Spleen (tissue), 11 donors: ENCODE data around the gene RAB7A. TPM values are rescaled to one million over a fixed set of nuclear protein-coding genes. Genes with fewer than 3 reads are reported as not detected.

Source experiments
- DNase-seq: peaks from one replicate; pipeline ENCODE4 v3.0.0-alpha.2; 2020
- H3K27ac ChIP-seq, 8 donors: fragments of 200-600 bp; sonication (generic) in 7 of 8; 1 replicate in 4 of 8; 2 replicates in 4 of 8; pipeline versions ENCODE4 v1.5.0 to v1.8.0; 2016 to 2021; ENCODE audit warnings: inconsistent platforms in 4 of 8, mild to moderate bottlenecking in 4 of 8, moderate library complexity in 1 of 8
- H3K27me3 ChIP-seq, 7 donors: fragments of 200-600 bp; sonication (generic) in 6 of 7; replicated peaks in 1 of 7; 1 replicate in 4 of 7; 2 replicates in 3 of 7; pipeline versions ENCODE4 v1.5.0 to v1.8.0; 2016 to 2021; ENCODE audit warnings: inconsistent platforms in 3 of 7, mild to moderate bottlenecking in 1 of 7
- H3K36me3 ChIP-seq, 6 donors: fragments of 200-600 bp; sonication (generic) in 5 of 6; 1 replicate in 4 of 6; 2 replicates in 2 of 6; pipeline versions ENCODE4 v1.5.0 to v1.8.0; 2016 to 2021; ENCODE audit warnings: inconsistent platforms in 2 of 6
- H3K4me1 ChIP-seq, 6 donors: fragments of 200-600 bp; sonication (generic) in 5 of 6; 1 replicate in 3 of 6; 2 replicates in 3 of 6; pipeline versions ENCODE4 v1.5.0 to v1.8.0; 2016 to 2021; ENCODE audit warnings: inconsistent platforms in 3 of 6
- H3K4me3 ChIP-seq, 8 donors: fragments of 200-600 bp; sonication (generic) in 7 of 8; 1 replicate in 4 of 8; 2 replicates in 4 of 8; pipeline versions ENCODE4 v1.5.0 to v1.8.0; 2016 to 2021; ENCODE audit warnings: inconsistent platforms in 4 of 8, mild to moderate bottlenecking in 4 of 8, moderate library complexity in 2 of 8
- H3K9me3 ChIP-seq, 8 donors: fragments of 200-600 bp; sonication (generic) in 7 of 8; 1 replicate in 4 of 8; 2 replicates in 4 of 8; pipeline versions ENCODE4 v1.5.0 to v1.8.0; 2016 to 2021; ENCODE audit warnings: inconsistent platforms in 4 of 8
- CTCF ChIP-seq, 11 experiments: fragments of 200-600 bp in 7 of 11; fragments of 450-650 bp in 4 of 11; sonication (generic) in 4 of 11; IDR thresholded peaks in 8 of 11; conservative IDR thresholded peaks in 3 of 11; 1 replicate in 7 of 11; 2 replicates in 4 of 11; pipeline versions ENCODE4 v1.4.0 to v1.8.0; 2016 to 2021; ENCODE audit warnings: antibody characterized with exemption in 11 of 11, inconsistent platforms in 4 of 11, mild to moderate bottlenecking in 1 of 11
- POLR2A ChIP-seq, 3 donors: fragments of 450-650 bp; IDR thresholded peaks; one replicate each; pipeline ENCODE4 v1.5.1; 2017; ENCODE audit warnings: antibody characterized with exemption in 3 of 3, mild to moderate bottlenecking in 1 of 3
- POLR2AphosphoS5 ChIP-seq, 3 donors: sonication (generic); formaldehyde crosslinking; IDR thresholded peaks; one replicate each; pipeline ENCODE4 v1.5.1; 2017; ENCODE audit warnings: antibody characterized with exemption in 3 of 3
- WGBS, 5 donors: extraction: QIAGEN DNeasy Blood & Tissue Kit in 3 of 5; methylation state at CpG; one replicate each; pipeline versions ENCODE4 v1.1.5 to v1.1.7; 2013 to 2018; 5-methylcytosine and 5-hydroxymethylcytosine counted together
- intact Hi-C: fragments of 100-400 bp; cut with DNase I; formaldehyde crosslinking; loops from one replicate; pipeline ENCODE4 v1.15.0; 2023; ENCODE audit warnings: low total_unique reads
- polyA plus RNA-seq, 3 donors: library from polyadenylated mRNA; stranded (reverse); fragments of 200-250 nt; gene quantifications; one replicate each; pipeline ENCODE4 v1.2.1, GENCODE V29; 2013
- total RNA-seq, 7 donors: library from RNA; depleted of rRNA in 3 of 7; stranded (reverse); fragments of >200 nt in 3 of 7; fragmentation: NEBNext Ultra II Directional in 4 of 7; extraction: Animal tissue kit (Norgen Biotek cat#: 25700) in 4 of 7; gene quantifications; one replicate each; pipeline versions ENCODE4 v1.1.0 to v1.2.1, GENCODE V29; 2016 to 2021
- donor health status: healthy with polysubstance abuse.
- donor health status: DM: no; HTN: no; CAD: no; lungs with moderate emphysema.
- donor health status: DM: no; HTN: no; CAD: no.
- donor health status: Bipolar disorder and iron deficiency.
- donor health status: healthy.
- donor health status: DM: no; HTN: no; CAD: no.
- donor health status: DM: yes; HTN: yes; CAD: no.

Gene RAB7A
- total and polyA plus RNA-seq, 10 donors: 82.3 to 227 (median 150) TPM

GRCh38 chr3:128782282-128783146 is 56.5 kb downstream of the RAB7A start:
- H3K4me1 ChIP-seq: peaks cover 21 to 100% (median 78%) of the 10 kb centered on the region in 6 donors
- H3K27ac ChIP-seq: peak overlapping the region in 3 of 8 donors; percentile 30 to 42 (median 32)
- no peaks in the 10 kb centered on the region for H3K36me3 ChIP-seq
- no peak overlapping the region for H3K4me3 ChIP-seq
- TF ChIP-seq POLR2AphosphoS5 (IDR thresholded peaks at IDR 0.05) (no peak), POLR2A (IDR thresholded peaks at IDR 0.05) (no peak), CTCF (IDR thresholded peaks at IDR 0.05 in 8 of 11, conservative IDR thresholded peaks at IDR 0.05 in 3 of 11) (no peak)
- no peak for DNase-seq
- intact Hi-C loops: no loop called here
- H3K9me3 ChIP-seq: no peaks in the 10 kb centered on the region
- no peaks in the 10 kb centered on the region for H3K27me3 ChIP-seq
- 75 to 88% (median 83%) methylated on average over 5 of the region's 5 CpGs for WGBS, 5 donors

GRCh38 chr3:128783774-128784173 is 57.8 kb downstream of the RAB7A start:
- 77 to 89% (median 88%) methylated on average over 4 of the region's 4 CpGs for WGBS, 5 donors
- no peaks in the 10 kb centered on the region for H3K9me3 ChIP-seq
- TF ChIP-seq POLR2A (IDR thresholded peaks at IDR 0.05) (no peak), POLR2AphosphoS5 (IDR thresholded peaks at IDR 0.05) (no peak), CTCF (IDR thresholded peaks at IDR 0.05 in 8 of 11, conservative IDR thresholded peaks at IDR 0.05 in 3 of 11) (no peak)
- no peak for DNase-seq
- H3K36me3 ChIP-seq: no peaks in the 10 kb centered on the region
- peaks cover 34 to 100% (median 84%) of the 10 kb centered on the region in 6 donors for H3K4me1 ChIP-seq
- H3K27me3 ChIP-seq: no peaks in the 10 kb centered on the region
- H3K4me3 ChIP-seq: no peak overlapping the region
- intact Hi-C loops: no loop called here
- peak overlapping the region in 3 of 8 donors; percentile 7 to 32 (median 28) for H3K27ac ChIP-seq

- Histone ChIP-seq H3K27me3 (no peaks in the 10 kb centered on the region), H3K4me1 (peaks cover 37 to 100% (median 84%) of the 10 kb centered on the region in 6 donors), H3K9me3 (no peaks in the 10 kb centered on the region), H3K27ac (peak overlapping the region in 2 of 8 donors; percentile 34 to 86), H3K4me3 (no peak overlapping the region), H3K36me3 (no peaks in the 10 kb centered on the region)
- intact Hi-C loops: no loop called here
- TF ChIP-seq POLR2AphosphoS5 (IDR thresholded peaks at IDR 0.05) (peak in 1 of 3 donors; percentile 12), POLR2A (IDR thresholded peaks at IDR 0.05) (no peak), CTCF (IDR thresholded peaks at IDR 0.05 in 8 of 11, conservative IDR thresholded peaks at IDR 0.05 in 3 of 11) (peak in 8 of 11 experiments; percentile 12 to 57 (median 46))
- DNase-seq: peak; percentile 80
- 53 to 71% (median 57%) methylated on average over 7 of the region's 7 CpGs for WGBS, 5 donors
Observed at GRCh38 chr3:128784232-128784631, 58.2 kb downstream of the RAB7A start.

GRCh38 chr3:128784843-128785242 is 58.9 kb downstream of the RAB7A start:
- H3K4me3 ChIP-seq: no peak overlapping the region
- peaks cover 44 to 100% (median 84%) of the 10 kb centered on the region in 6 donors for H3K4me1 ChIP-seq
- no peaks in the 10 kb centered on the region for H3K27me3 ChIP-seq
- no peaks in the 10 kb centered on the region for H3K36me3 ChIP-seq
- H3K27ac ChIP-seq: peak overlapping the region in 3 of 8 donors; percentile 16 to 86 (median 37)
- no peak for TF ChIP-seq POLR2A (IDR thresholded peaks at IDR 0.05)
- TF ChIP-seq CTCF (IDR thresholded peaks at IDR 0.05 in 8 of 11, conservative IDR thresholded peaks at IDR 0.05 in 3 of 11): no peak
- TF ChIP-seq POLR2AphosphoS5 (IDR thresholded peaks at IDR 0.05): no peak
- no peaks in the 10 kb centered on the region for H3K9me3 ChIP-seq
- 61 to 82% (median 77%) methylated on average over 3 of the region's 3 CpGs for WGBS, 5 donors
- intact Hi-C loops: no loop called here
- DNase-seq: no peak
